OCI-LY7 (cell line): ENCODE results near the gene LOXHD1. TPM values are rescaled to one million over a fixed set of nuclear protein-coding genes. Genes with fewer than 3 reads are reported as not detected.

Experiments
- BruUV-seq: library from RNA; stranded (reverse); fragments of 400-500 nt; replicated peaks from 2 replicates; lab custom pipeline; 2021; lab: Mats Ljungman, UMichigan
- CTCF ChIA-PET: fragments of 300-600 bp; sonication (Branson Sonifier 250); formaldehyde crosslinking; loops from one replicate; lab custom pipeline; 2022; ENCODE audit warnings: antibody characterized with exemption; ENCODE audit not compliant: unreplicated experiment; lab: Charles Lee
- POLR2A ChIA-PET: fragments of 300-600 bp; sonication (Branson Sonifier 250); formaldehyde crosslinking; loops from one replicate; lab custom pipeline; 2022; ENCODE audit warnings: antibody characterized with exemption; lab: Charles Lee
- DNase-seq: peaks from one replicate; pipeline ENCODE4 v3.0.0-alpha.2; 2015; ENCODE audit warnings: low spot score
- H2AFZ ChIP-seq: fragments of 200-600 bp; sonication (generic), shearing (Covaris generic); 2 replicates; pipeline ENCODE4 v1.6.1; 2014; ENCODE audit warnings: mild to moderate bottlenecking, antibody characterized with exemption, low read length, moderate library complexity
- H3K27ac ChIP-seq: fragments of 200-600 bp; sonication (generic); 2 replicates; pipeline ENCODE4 v1.5.1; 2014; ENCODE audit warnings: mixed run types, low read depth, mild to moderate bottlenecking, moderate library complexity, low read length, inconsistent platforms; ENCODE audit not compliant: poor library complexity, severe bottlenecking
- H3K36me3 ChIP-seq: fragments of 200-600 bp; sonication (generic); 2 replicates; pipeline ENCODE4 v1.6.1; 2014; ENCODE audit warnings: mild to moderate bottlenecking, antibody characterized with exemption, low read length, moderate library complexity, mixed read lengths; ENCODE audit not compliant: insufficient read depth
- H3K4me1 ChIP-seq: fragments of 200-600 bp; sonication (generic); 2 replicates; pipeline ENCODE4 v1.5.1; 2014; ENCODE audit warnings: mild to moderate bottlenecking, low read length; ENCODE audit not compliant: insufficient read depth, poor library complexity, severe bottlenecking
- H3K4me2 ChIP-seq: fragments of 200-600 bp; sonication (generic); 2 replicates; pipeline ENCODE4 v1.6.1; 2014; ENCODE audit warnings: mild to moderate bottlenecking, low read length
- H3K4me3 ChIP-seq: fragments of 200-600 bp; sonication (generic); 2 replicates; pipeline ENCODE4 v1.5.1; 2014; ENCODE audit warnings: mild to moderate bottlenecking, low read depth, low read length; ENCODE audit not compliant: poor library complexity, severe bottlenecking
- H3K79me2 ChIP-seq: fragments of 200-600 bp; sonication (generic); 2 replicates; pipeline ENCODE4 v1.6.1; 2016; ENCODE audit warnings: low read depth, mild to moderate bottlenecking, low read length, moderate library complexity, mixed read lengths; ENCODE audit not compliant: insufficient read depth
- H3K9me2 ChIP-seq: fragments of 200-600 bp; sonication (generic); 2 replicates; pipeline ENCODE4 v1.6.1; 2016; ENCODE audit warnings: mild to moderate bottlenecking, low read length, mixed read lengths; ENCODE audit not compliant: insufficient read depth
- H3K9me3 ChIP-seq: fragments of 200-600 bp; sonication (generic); 2 replicates; pipeline ENCODE4 v1.6.1; 2014; ENCODE audit warnings: mild to moderate bottlenecking, mixed run types, low read length, mixed read lengths
- H4K20me1 ChIP-seq: fragments of 200-600 bp; sonication (generic); 2 replicates; pipeline ENCODE4 v1.6.1; 2014; ENCODE audit warnings: mild to moderate bottlenecking, antibody characterized with exemption, low read length, moderate library complexity, mixed read lengths; ENCODE audit not compliant: insufficient read depth
- CTCF ChIP-seq: fragments of 200-600 bp; sonication (generic); conservative IDR thresholded peaks from 2 replicates; pipeline ENCODE4 v1.5.1; 2014; ENCODE audit warnings: mild to moderate bottlenecking, antibody characterized with exemption, low read length, moderate library complexity, mixed read lengths
- EZH2phosphoT487 ChIP-seq: fragments of 200-600 bp; sonication (generic); IDR thresholded peaks from 2 replicates; pipeline ENCODE4 v1.6.1; 2018; ENCODE audit warnings: low read depth, borderline replicate concordance, mild to moderate bottlenecking, mixed run types, antibody characterized with exemption, low read length, moderate library complexity, mixed read lengths
- intact Hi-C: fragments of 100-400 bp; cut with micrococcal nuclease; formaldehyde crosslinking; loops from one replicate; pipeline ENCODE4 v1.10.0; 2022; ENCODE audit not compliant: unreplicated experiment
- total RNA-seq, 2 experiments: library from RNA; depleted of rRNA in 1 of 2; stranded (reverse); fragments of >200 nt in 1 of 2; shearing (Covaris generic) in 1 of 2; gene quantifications; 2 replicates each; pipeline ENCODE4 v1.2.3, GENCODE V29; 2014 to 2022

Gene LOXHD1
- total RNA-seq, 2 experiments from 2014 or later, result not detected

GRCh38 chr18:46429649-46430224, 227.3 kb downstream of the LOXHD1 start:
- Histone ChIP-seq H2AFZ (no peak overlapping the region), H4K20me1 (no peaks in the 10 kb centered on the region), H3K4me1 (no peaks in the 10 kb centered on the region), H3K27ac (no peak overlapping the region), H3K4me2 (no peak overlapping the region), H3K79me2 (no peaks in the 10 kb centered on the region), H3K4me3 (no peak overlapping the region), H3K36me3 (no peaks in the 10 kb centered on the region), H3K9me3 (no peaks in the 10 kb centered on the region), H3K9me2 (no peaks in the 10 kb centered on the region)
- DNase-seq, result no peak
- intact Hi-C loops, result no loop called here
- ChIA-PET CTCF (no interaction called here), POLR2A (no interaction called here)
- TF ChIP-seq CTCF (no peak), EZH2phosphoT487 (no peak)
- no TSS peak for BruUV-seq

- Histone ChIP-seq H3K79me2 (no peaks in the 10 kb centered on the region), H3K9me3 (no peaks in the 10 kb centered on the region), H3K27ac (no peak overlapping the region), H3K4me3 (no peak overlapping the region), H2AFZ (no peak overlapping the region), H3K4me2 (no peak overlapping the region), H3K4me1 (no peaks in the 10 kb centered on the region), H3K9me2 (no peaks in the 10 kb centered on the region), H3K36me3 (no peaks in the 10 kb centered on the region), H4K20me1 (no peaks in the 10 kb centered on the region)
- TF ChIP-seq CTCF, result no peak
- TF ChIP-seq EZH2phosphoT487, result no peak
- ChIA-PET CTCF (no interaction called here), POLR2A (no interaction called here)
- intact Hi-C loops, result no loop called here
- no TSS peak for BruUV-seq
- no peak for DNase-seq
Measured at GRCh38 chr18:46429130-46429529, 227.9 kb downstream of the LOXHD1 start.

- ChIA-PET CTCF (no interaction called here), POLR2A (no interaction called here)
- intact Hi-C loops, result no loop called here
- no peaks in the 10 kb centered on the region for H3K4me1 ChIP-seq
- TF ChIP-seq CTCF, result no peak
- no peak for TF ChIP-seq EZH2phosphoT487
- no peak overlapping the region for H3K4me2 ChIP-seq
- no peaks in the 10 kb centered on the region for H3K9me3 ChIP-seq
- no peak overlapping the region for H2AFZ ChIP-seq
- no peaks in the 10 kb centered on the region for H3K9me2 ChIP-seq
- H3K79me2 ChIP-seq, result no peaks in the 10 kb centered on the region
- BruUV-seq, result no TSS peak
- H4K20me1 ChIP-seq, result no peaks in the 10 kb centered on the region
- DNase-seq, result no peak
- H3K27ac ChIP-seq, result no peak overlapping the region
- H3K36me3 ChIP-seq, result no peaks in the 10 kb centered on the region
- H3K4me3 ChIP-seq, result no peak overlapping the region
Measured at GRCh38 chr18:46428368-46428767, 228.7 kb downstream of the LOXHD1 start.
